Measurements from ENCODE around the gene NCK2. TPM values are rescaled to one million over a fixed set of nuclear protein-coding genes. Genes with fewer than 3 reads are reported as not detected.

The NCK2 gene
- total RNA-seq, 2 donors from 2014 or later: 36.6 to 42.8 TPM

GRCh38 chr2:105747254-105747894 is 2.7 kb downstream of the NCK2 start:
- TF ChIP-seq POLR2A (IDR thresholded peaks at IDR 0.05) (no peak), CTCF (IDR thresholded peaks at IDR 0.05) (no peak)
- WGBS, 2 donors: 71 to 73% methylated on average over 13 of the region's 13 CpGs
- peaks cover 53% of the 10 kb centered on the region for H3K4me1 ChIP-seq
- H3K4me3 ChIP-seq: no peak overlapping the region
- no peaks in the 10 kb centered on the region for H3K27me3 ChIP-seq
- DNase-seq (no peak), ATAC-seq (no peak)
- H3K9me3 ChIP-seq: no peaks in the 10 kb centered on the region
- intact Hi-C loops (cut with DNase I): no loop called here
- no peaks in the 10 kb centered on the region for H3K36me3 ChIP-seq (replicated peaks in 1 of 2; ENCODE audit: insufficient read depth in 1 of 2, low read depth in 2 of 2)
- peak overlapping the region in 3 of 4 donors; percentile 88 to 96 (median 94) for H3K27ac ChIP-seq

GRCh38 chr2:105747991-105748390 is 3.3 kb downstream of the NCK2 start:
- peak overlapping the region in 3 of 4 donors; percentile 88 to 96 (median 94) for H3K27ac ChIP-seq
- TF ChIP-seq POLR2A (IDR thresholded peaks at IDR 0.05): no peak
- ATAC-seq (no peak), DNase-seq (no peak)
- intact Hi-C loops (cut with DNase I): no loop called here
- H3K27me3 ChIP-seq: no peaks in the 10 kb centered on the region
- peaks cover 57% of the 10 kb centered on the region for H3K4me1 ChIP-seq
- WGBS, 2 donors: 59 to 60% methylated on average over 4 of the region's 4 CpGs
- H3K36me3 ChIP-seq (replicated peaks in 1 of 2; ENCODE audit: insufficient read depth in 1 of 2, low read depth in 2 of 2): no peaks in the 10 kb centered on the region
- H3K4me3 ChIP-seq: no peak overlapping the region
- H3K9me3 ChIP-seq: no peaks in the 10 kb centered on the region

- intact Hi-C loops (cut with DNase I): no loop called here
- peaks cover 62% of the 10 kb centered on the region for H3K4me1 ChIP-seq
Measured at GRCh38 chr2:105748566-105748965, 3.9 kb downstream of the NCK2 start.

GRCh38 chr2:105749583-105750400 is 5.1 kb downstream of the NCK2 start:
- Histone ChIP-seq H3K4me3 (no peak overlapping the region), H3K4me1 (peaks cover 67% of the 10 kb centered on the region), H3K9me3 (no peaks in the 10 kb centered on the region), H3K27me3 (no peaks in the 10 kb centered on the region), H3K36me3 (replicated peaks in 1 of 2; ENCODE audit: insufficient read depth in 1 of 2, low read depth in 2 of 2) (no peaks in the 10 kb centered on the region), H3K27ac (peak overlapping the region in 3 of 4 donors; percentile 14 to 94 (median 33))
- TF ChIP-seq POLR2A (IDR thresholded peaks at IDR 0.05): no peak
- no peak for TF ChIP-seq CTCF (IDR thresholded peaks at IDR 0.05)
- ATAC-seq (no peak), DNase-seq (peak in 1 of 4 donors; percentile 34)
- 62 to 78% methylated on average over 18 of the region's 18 CpGs for WGBS, 2 donors
- intact Hi-C loops (cut with DNase I): no loop called here

More at GRCh38 chr2:105748566-105748965, 3.9 kb downstream of the NCK2 start:
- DNase-seq: no peak
- Histone ChIP-seq H3K27ac (peak overlapping the region in 3 of 4 donors; percentile 33 to 96 (median 94)), H3K36me3 (replicated peaks in 1 of 2; ENCODE audit: insufficient read depth in 1 of 2, low read depth in 2 of 2) (no peaks in the 10 kb centered on the region), H3K9me3 (no peaks in the 10 kb centered on the region), H3K27me3 (no peaks in the 10 kb centered on the region), H3K4me3 (no peak overlapping the region)
- TF ChIP-seq POLR2A (IDR thresholded peaks at IDR 0.05) (no peak), CTCF (IDR thresholded peaks at IDR 0.05) (peak in 3 of 7 experiments; percentile 13 to 22 (median 19))
- ATAC-seq: no peak
- 60 to 65% methylated on average over 1 of the region's 1 CpG for WGBS, 2 donors

GRCh38 chr2:105750735-105751134 is 6.0 kb downstream of the NCK2 start:
- ATAC-seq (no peak), DNase-seq (no peak)
- 79 to 82% methylated on average over 4 of the region's 4 CpGs for WGBS, 2 donors
- intact Hi-C loops (cut with DNase I): no loop called here
- Histone ChIP-seq H3K4me3 (no peak overlapping the region), H3K36me3 (replicated peaks in 1 of 2; ENCODE audit: insufficient read depth in 1 of 2, low read depth in 2 of 2) (no peaks in the 10 kb centered on the region), H3K27me3 (no peaks in the 10 kb centered on the region), H3K4me1 (peaks cover 76% of the 10 kb centered on the region), H3K9me3 (no peaks in the 10 kb centered on the region), H3K27ac (peak overlapping the region in 1 of 4 donors; percentile 33)
- no peak for TF ChIP-seq CTCF (IDR thresholded peaks at IDR 0.05)
- TF ChIP-seq POLR2A (IDR thresholded peaks at IDR 0.05): no peak

All from body of pancreas (tissue), 4 donors.